Panc1 (cell line): ENCODE measurements around the gene RAB26. TPM values are rescaled to one million over a fixed set of nuclear protein-coding genes. Genes with fewer than 3 reads are reported as not detected.

Experiments
- ATAC-seq: fragments of 200-7000 bp; cut with Tn5 transposase; 2 replicates; pipeline ENCODE4 v1.9.1; 2020; ENCODE audit warnings: mild to moderate bottlenecking, moderate library complexity
- BruUV-seq: library from RNA; stranded (reverse); fragments of 400-500 nt; replicated peaks from 2 replicates; lab custom pipeline; 2021; lab: Mats Ljungman, UMichigan
- CTCF ChIA-PET: fragments of 300-600 bp; sonication (Branson Sonifier 250); formaldehyde crosslinking; loops from one replicate; lab custom pipeline; 2022; ENCODE audit warnings: antibody characterized with exemption; lab: Charles Lee
- POLR2A ChIA-PET: fragments of 300-600 bp; sonication (Branson Sonifier 250); formaldehyde crosslinking; loops from one replicate; lab custom pipeline; 2022; ENCODE audit warnings: antibody characterized with exemption; lab: Charles Lee
- DNase-seq: peaks from one replicate; pipeline ENCODE4 v3.0.0-alpha.2; 2010; ENCODE audit warnings: low read depth, low spot score
- H3K27ac ChIP-seq: 2 replicates; pipeline ENCODE4 v1.5.1; 2011; ENCODE audit warnings: mild to moderate bottlenecking, low read length, inconsistent platforms
- H3K27me3 ChIP-seq: fragments of 200-500 bp; sonication (Bioruptor generic); 2 replicates; pipeline ENCODE4 v1.6.0; 2014; ENCODE audit warnings: low read length, inconsistent platforms; ENCODE audit not compliant: control insufficient read depth, insufficient read depth
- H3K36me3 ChIP-seq: fragments of 200-500 bp; sonication (Bioruptor generic); 2 replicates; pipeline ENCODE4 v1.5.1; 2014; ENCODE audit warnings: inconsistent platforms, mild to moderate bottlenecking, low read length, moderate library complexity; ENCODE audit not compliant: control insufficient read depth, insufficient read depth
- H3K4me1 ChIP-seq: 2 replicates; pipeline ENCODE4 v1.5.1; 2011; ENCODE audit warnings: inconsistent platforms, mild to moderate bottlenecking, low read length, moderate library complexity; ENCODE audit not compliant: control insufficient read depth, insufficient read depth
- H3K4me3 ChIP-seq, 2 experiments: 2 replicates each; pipeline ENCODE4 v1.5.1; 2011 to 2012; ENCODE audit warnings: low read depth in 2 of 2, low read length in 2 of 2, mild to moderate bottlenecking in 2 of 2, inconsistent platforms in 1 of 2, moderate library complexity in 1 of 2
- H3K9me3 ChIP-seq: fragments of 200-500 bp; sonication (Bioruptor generic); 2 replicates; pipeline ENCODE4 v1.5.1; 2014; ENCODE audit warnings: low read depth, mild to moderate bottlenecking, inconsistent platforms, low read length, moderate library complexity; ENCODE audit not compliant: control insufficient read depth, insufficient read depth
- CTCF ChIP-seq: fragments of 450-650 bp; IDR thresholded peaks from 2 replicates; pipeline ENCODE4 v1.5.1; 2017; ENCODE audit warnings: mild to moderate bottlenecking
- POLR2AphosphoS5 ChIP-seq: IDR thresholded peaks from 2 replicates; pipeline ENCODE4 v1.6.1; 2012; ENCODE audit warnings: mild to moderate bottlenecking, low read depth, low read length, moderate library complexity
- REST ChIP-seq, 2 experiments: IDR thresholded peaks; 2 replicates each; pipeline ENCODE4 v1.6.1; 2011 to 2012; ENCODE audit warnings: low read depth in 2 of 2, control low read depth in 1 of 2, low read length in 1 of 2, mild to moderate bottlenecking in 1 of 2, moderate library complexity in 1 of 2; ENCODE audit not compliant: insufficient read depth in 1 of 2
- SIN3A ChIP-seq: IDR thresholded peaks from 2 replicates; pipeline ENCODE4 v1.6.1; 2012; ENCODE audit warnings: low read depth, mild to moderate bottlenecking, low read length, moderate library complexity, borderline replicate concordance; ENCODE audit not compliant: insufficient read depth
- TCF7L2 ChIP-seq: IDR thresholded peaks from 2 replicates; pipeline ENCODE4 v1.6.1; 2011; ENCODE audit warnings: mild to moderate bottlenecking, low read depth, low read length, inconsistent platforms
- in situ Hi-C: cut with HindIII; loops from 2 replicates; pipeline ENCODE4 v1.10.0; 2016; ENCODE audit warnings: low sequenced_read_pairs, low pct_unique_long_range_greater_than_20kb
- intact Hi-C: fragments of 100-400 bp; cut with micrococcal nuclease; formaldehyde crosslinking; loops from one replicate; pipeline ENCODE4 v1.10.0; 2022; ENCODE audit not compliant: unreplicated experiment
- total RNA-seq: library from RNA; stranded (reverse); gene quantifications from one replicate; pipeline ENCODE4 v1.2.1, GENCODE V29; 2021; ENCODE audit not compliant: unreplicated experiment

The RAB26 gene
- total RNA-seq, 1 experiment from 2014 or later = 92.2 TPM

GRCh38 chr16:2150418-2151187 lies 2.2 kb downstream of the RAB26 start:
- ChIA-PET CTCF (interaction anchor here (0.6 to 0.8 kb wide), 4 partner anchors 10 to 129 kb away, joined by 3 to 8 read pairs (median 6); no protein-coding TSS in a partner anchor), POLR2A (interaction anchor here (0.7 kb wide), 2 partner anchors 10 to 49 kb away, joined by 4 to 6 read pairs; no protein-coding TSS in a partner anchor)
- H3K36me3 ChIP-seq = peaks cover 15% of the 10 kb centered on the region; the same call in 1 of the 2 replicates
- DNase-seq (no peak), ATAC-seq (peak; percentile 37)
- H3K9me3 ChIP-seq = no peaks in the 10 kb centered on the region
- H3K27me3 ChIP-seq = no peaks in the 10 kb centered on the region
- peak overlapping the region; percentile 59 to 67 for H3K4me3 ChIP-seq
- TF ChIP-seq SIN3A (peak; percentile 52; the same call in 1 of the 2 replicates), POLR2AphosphoS5 (0 out of 2 replicates have a peak, but pooled peaks have one; percentile 47), TCF7L2 (no peak), REST (IDR thresholded peaks at IDR 0.05; ENCODE audit: insufficient read depth in 1 of 2, low read depth in 2 of 2, low read length in 1 of 2) (no peak), CTCF (no peak; the same call in 1 of the 2 replicates)
- intact Hi-C loops (no loop called here), in situ Hi-C loops (no loop called here)
- peak overlapping the region; percentile 100 for H3K27ac ChIP-seq
- BruUV-seq = no TSS peak
- H3K4me1 ChIP-seq = peaks cover 51% of the 10 kb centered on the region

- ChIA-PET POLR2A (interaction anchor here (0.5 to 0.7 kb wide), 4 partner anchors 11 to 166 kb away, joined by 3 to 7 read pairs (median 5); no protein-coding TSS in a partner anchor), CTCF (interaction anchor here (0.6 to 0.8 kb wide), 5 partner anchors 11 to 130 kb away, joined by 3 to 8 read pairs (median 5); no protein-coding TSS in a partner anchor)
- Histone ChIP-seq H3K27me3 (no peaks in the 10 kb centered on the region), H3K27ac (peak overlapping the region; percentile 100), H3K4me1 (peaks cover 51% of the 10 kb centered on the region), H3K4me3 (peak overlapping the region; percentile 6 to 67; a peak in 3 of 4 replicates), H3K36me3 (peaks cover 15% of the 10 kb centered on the region; the same call in 1 of the 2 replicates), H3K9me3 (no peaks in the 10 kb centered on the region)
- TF ChIP-seq REST (IDR thresholded peaks at IDR 0.05; ENCODE audit: insufficient read depth in 1 of 2, low read depth in 2 of 2, low read length in 1 of 2) (no peak), TCF7L2 (no peak), CTCF (no peak), SIN3A (no peak), POLR2AphosphoS5 (0 out of 2 replicates have a peak, but pooled peaks have one; percentile 50)
- DNase-seq (no peak), ATAC-seq (peak; percentile 1)
- in situ Hi-C loops = no loop called here
- intact Hi-C loops = no loop called here
- no TSS peak for BruUV-seq
Measured at GRCh38 chr16:2151188-2152091, 3.0 kb downstream of the RAB26 start.
